Transverse colon (tissue), 4 donors: Measurements from ENCODE around the gene TENM4. TPM values are rescaled to one million over a fixed set of nuclear protein-coding genes. Genes with fewer than 3 reads are reported as not detected.

ENCODE experiments used
- DNase-seq: peaks from one replicate; pipeline ENCODE4 v3.0.0-alpha.2; 2019
- H3K27ac ChIP-seq, 4 donors: fragments of 200-600 bp; sonication (generic); 2 replicates each; pipeline ENCODE4 v1.5.1; 2016 to 2018; ENCODE audit warnings: inconsistent platforms in 4 of 4
- H3K27me3 ChIP-seq: fragments of 200-600 bp; sonication (generic); 2 replicates; pipeline ENCODE4 v1.5.1; 2017; ENCODE audit warnings: inconsistent platforms
- H3K36me3 ChIP-seq, 4 donors: fragments of 200-600 bp; sonication (generic); 2 replicates each; pipeline ENCODE4 v1.5.1; 2017 to 2019; ENCODE audit warnings: inconsistent platforms in 4 of 4
- H3K4me1 ChIP-seq, 4 donors: fragments of 200-600 bp; sonication (generic); 2 replicates each; pipeline ENCODE4 v1.5.1; 2017 to 2020; ENCODE audit warnings: inconsistent platforms in 4 of 4
- H3K4me3 ChIP-seq, 4 donors: fragments of 200-600 bp; sonication (generic); 1 replicate in 1 of 4; 2 replicates in 3 of 4; pipeline versions ENCODE4 v1.5.1 to v1.6.1; 2017 to 2019; ENCODE audit warnings: inconsistent platforms in 4 of 4
- H3K9me3 ChIP-seq, 2 donors: fragments of 200-600 bp; sonication (generic); 2 replicates each; pipeline ENCODE4 v1.5.1; 2017 to 2019; ENCODE audit warnings: inconsistent platforms in 2 of 2
- CTCF ChIP-seq, 5 experiments: fragments of 200-600 bp in 3 of 5; fragments of 450-650 bp in 2 of 5; sonication (generic) in 3 of 5; IDR thresholded peaks; 1 replicate in 2 of 5; 2 replicates in 3 of 5; pipeline ENCODE4 v1.5.1; 2016 to 2017; ENCODE audit warnings: antibody characterized with exemption in 5 of 5, inconsistent platforms in 3 of 5, mild to moderate bottlenecking in 2 of 5, moderate library complexity in 1 of 5
- EP300 ChIP-seq: sonication (generic); formaldehyde crosslinking; IDR thresholded peaks from one replicate; pipeline ENCODE4 v1.6.1; 2017; ENCODE audit warnings: antibody characterized with exemption, low read depth
- POLR2A ChIP-seq: fragments of 450-650 bp; IDR thresholded peaks from one replicate; pipeline ENCODE4 v1.6.1; 2016; ENCODE audit warnings: antibody characterized with exemption, mild to moderate bottlenecking, moderate library complexity
- POLR2AphosphoS5 ChIP-seq, 3 donors: sonication (generic); formaldehyde crosslinking; IDR thresholded peaks; one replicate each; pipeline ENCODE4 v1.6.1; 2016; ENCODE audit warnings: antibody characterized with exemption in 3 of 3
- WGBS, 2 donors: methylation state at CpG; one replicate each; pipeline ENCODE4 v1.1.5; 2018; ENCODE audit warnings: low coverage in 1 of 2; 5-methylcytosine and 5-hydroxymethylcytosine counted together
- in situ Hi-C, 4 donors: fragments of 200-750 bp; cut with MboI; loops; one replicate each; pipeline versions ENCODE4 v1.15.0 to v1.15.1; 2017; ENCODE audit warnings: low sequenced_read_pairs in 3 of 4, low pct_ligation_motif_present in 1 of 4, low pct_unique_long_range_greater_than_20kb in 1 of 4
- intact Hi-C: fragments of 100-400 bp; cut with DNase I; formaldehyde crosslinking; loops from one replicate; pipeline ENCODE4 v1.15.1; 2023; ENCODE audit warnings: low total_unique reads
- total RNA-seq, 4 donors: library from RNA; depleted of rRNA; stranded (reverse); fragments of >200 nt; gene quantifications; one replicate each; pipeline ENCODE4 v1.1.0, GENCODE V29; 2016

The TENM4 gene
- total RNA-seq, 4 donors from 2014 or later = 0.14 to 0.79 (median 0.39) TPM

- Histone ChIP-seq H3K4me1 (no peaks in the 10 kb centered on the region), H3K4me3 (no peak overlapping the region), H3K36me3 (no peaks in the 10 kb centered on the region), H3K27me3 (no peaks in the 10 kb centered on the region), H3K27ac (no peak overlapping the region), H3K9me3 (no peaks in the 10 kb centered on the region)
- in situ Hi-C loops = no loop called here
- no peak for TF ChIP-seq EP300
- no peak for TF ChIP-seq POLR2A
- no peak for TF ChIP-seq CTCF (IDR thresholded peaks at IDR 0.05)
- no peak for TF ChIP-seq POLR2AphosphoS5 (IDR thresholded peaks at IDR 0.05)
- no peak for DNase-seq
- 75 to 83% methylated on average over 1 to 3 of the region's 3 CpGs for WGBS, 2 donors
- intact Hi-C loops = no loop called here
These were observed 564.2 kb downstream of the TENM4 start for GRCh38 chr11:78876676-78877075.

GRCh38 chr11:78870655-78871054, 570.2 kb downstream of the TENM4 start:
- H3K4me3 ChIP-seq = no peak overlapping the region
- H3K27ac ChIP-seq = no peak overlapping the region
- H3K36me3 ChIP-seq = no peaks in the 10 kb centered on the region
- H3K9me3 ChIP-seq = no peaks in the 10 kb centered on the region
- H3K4me1 ChIP-seq = no peaks in the 10 kb centered on the region
- intact Hi-C loops = no loop called here
- in situ Hi-C loops = no loop called here
- no peak for TF ChIP-seq CTCF (IDR thresholded peaks at IDR 0.05)
- TF ChIP-seq POLR2AphosphoS5 (IDR thresholded peaks at IDR 0.05) = no peak
- TF ChIP-seq EP300 = no peak
- no peak for TF ChIP-seq POLR2A
- H3K27me3 ChIP-seq = no peaks in the 10 kb centered on the region
- 76 to 100% methylated on average over 2 to 4 of the region's 4 CpGs for WGBS, 2 donors
- DNase-seq = no peak

GRCh38 chr11:78869293-78869692, 571.5 kb downstream of the TENM4 start:
- no peaks in the 10 kb centered on the region for H3K9me3 ChIP-seq
- in situ Hi-C loops = no loop called here
- H3K27me3 ChIP-seq = no peaks in the 10 kb centered on the region
- DNase-seq = no peak
- TF ChIP-seq EP300 = no peak
- TF ChIP-seq POLR2AphosphoS5 (IDR thresholded peaks at IDR 0.05) = no peak
- no peak for TF ChIP-seq CTCF (IDR thresholded peaks at IDR 0.05)
- TF ChIP-seq POLR2A = no peak
- H3K4me1 ChIP-seq = no peaks in the 10 kb centered on the region
- intact Hi-C loops = no loop called here
- no peak overlapping the region for H3K4me3 ChIP-seq
- no peaks in the 10 kb centered on the region for H3K36me3 ChIP-seq
- WGBS, 2 donors = 31 to 38% methylated on average over 3 of the region's 3 CpGs
- H3K27ac ChIP-seq = no peak overlapping the region

GRCh38 chr11:78868563-78868962, 572.3 kb downstream of the TENM4 start:
- Histone ChIP-seq H3K27ac (no peak overlapping the region), H3K36me3 (no peaks in the 10 kb centered on the region), H3K4me3 (no peak overlapping the region), H3K9me3 (no peaks in the 10 kb centered on the region), H3K4me1 (no peaks in the 10 kb centered on the region), H3K27me3 (no peaks in the 10 kb centered on the region)
- DNase-seq = no peak
- in situ Hi-C loops (no loop called here), intact Hi-C loops (no loop called here)
- WGBS, 2 donors = 38 to 41% methylated on average over 4 of the region's 4 CpGs
- no peak for TF ChIP-seq POLR2A
- TF ChIP-seq EP300 = no peak

- in situ Hi-C loops = no loop called here
- 71 to 88% methylated on average over 3 to 5 of the region's 5 CpGs for WGBS, 2 donors
These were observed 580.0 kb downstream of the TENM4 start for GRCh38 chr11:78860720-78861422.

More at GRCh38 chr11:78860720-78861422, 580.0 kb downstream of the TENM4 start:
- H3K27ac ChIP-seq = no peak overlapping the region
- no peaks in the 10 kb centered on the region for H3K36me3 ChIP-seq
- DNase-seq = no peak
- intact Hi-C loops = no loop called here
- no peaks in the 10 kb centered on the region for H3K27me3 ChIP-seq
- no peaks in the 10 kb centered on the region for H3K9me3 ChIP-seq
- no peak overlapping the region for H3K4me3 ChIP-seq
- TF ChIP-seq POLR2AphosphoS5 (IDR thresholded peaks at IDR 0.05) (no peak), CTCF (IDR thresholded peaks at IDR 0.05) (no peak), POLR2A (no peak), EP300 (no peak)
- H3K4me1 ChIP-seq = no peaks in the 10 kb centered on the region
